HepG2 (cell line): Measurements from ENCODE around the gene TRIM31. TPM values are rescaled to one million over a fixed set of nuclear protein-coding genes. Genes with fewer than 3 reads are reported as not detected.

Experiments used
- ATF6 ChIP-seq: sonication (generic); formaldehyde crosslinking; conservative IDR thresholded peaks from 2 replicates; pipeline ENCODE4 v1.4.0; 2020; ENCODE audit warnings: missing genetic modification reagents
- ATRX ChIP-seq: sonication (generic); formaldehyde crosslinking; IDR thresholded peaks from 2 replicates; pipeline ENCODE4 v1.4.0; 2020; ENCODE audit warnings: missing genetic modification reagents, borderline replicate concordance
- DRAP1 ChIP-seq: IDR thresholded peaks from 2 replicates; pipeline ENCODE4 v1.6.1; 2016; ENCODE audit warnings: missing genetic modification reagents, missing compliant biosample characterization
- FOXK1 ChIP-seq: sonication (generic); formaldehyde crosslinking; IDR thresholded peaks from 2 replicates; pipeline ENCODE4 v1.4.0; 2020; ENCODE audit warnings: low read depth, missing genetic modification reagents, borderline replicate concordance
- HNF4G ChIP-seq, 2 experiments: sonication (generic) in 1 of 2; formaldehyde crosslinking in 1 of 2; IDR thresholded peaks; 2 replicates each; pipeline versions ENCODE4 v1.4.0 to v1.6.1; 2011 to 2020; ENCODE audit warnings: borderline replicate concordance in 2 of 2, low read depth in 2 of 2, mild to moderate bottlenecking in 2 of 2, low read length in 1 of 2, missing genetic modification reagents in 1 of 2, moderate library complexity in 1 of 2
- KLF6 ChIP-seq: IDR thresholded peaks from 2 replicates; pipeline ENCODE4 v1.8.0; 2016; ENCODE audit warnings: missing biosample characterization, missing genetic modification reagents
- NCOR1 ChIP-seq: fragments of 200-600 bp; sonication (generic); IDR thresholded peaks from 2 replicates; pipeline ENCODE4 v1.7.0; 2017; ENCODE audit warnings: antibody characterized with exemption, low read length, borderline replicate concordance
- NFAT5 ChIP-seq: sonication (generic); formaldehyde crosslinking; IDR thresholded peaks from 2 replicates; pipeline ENCODE4 v1.4.0; 2020; ENCODE audit warnings: missing genetic modification reagents
- NR3C1 ChIP-seq: sonication (generic); formaldehyde crosslinking; IDR thresholded peaks from 2 replicates; pipeline ENCODE4 v1.4.0; 2020; ENCODE audit warnings: missing genetic modification reagents
- ZBTB14 ChIP-seq: sonication (generic); formaldehyde crosslinking; IDR thresholded peaks from 2 replicates; pipeline ENCODE4 v1.4.0; 2020; ENCODE audit warnings: missing genetic modification reagents
- ZFP62 ChIP-seq: sonication (generic); formaldehyde crosslinking; IDR thresholded peaks from 2 replicates; pipeline ENCODE4 v1.4.0; 2020; ENCODE audit warnings: missing genetic modification reagents
- ZFY ChIP-seq: sonication (generic); formaldehyde crosslinking; IDR thresholded peaks from 2 replicates; pipeline ENCODE4 v1.4.0; 2020; ENCODE audit warnings: missing genetic modification reagents
- ZMYM4 ChIP-seq: sonication (generic); formaldehyde crosslinking; IDR thresholded peaks from 2 replicates; pipeline ENCODE4 v1.8.1; 2023; ENCODE audit warnings: mild to moderate bottlenecking, missing genetic modification reagents
- ZNF256 ChIP-seq: sonication (generic); formaldehyde crosslinking; conservative IDR thresholded peaks from 2 replicates; pipeline ENCODE4 v1.4.0; 2020; ENCODE audit warnings: missing genetic modification reagents
- ZNF264 ChIP-seq: sonication (generic); formaldehyde crosslinking; IDR thresholded peaks from 2 replicates; pipeline ENCODE4 v1.4.0; 2020; ENCODE audit warnings: missing genetic modification reagents
- ZNF274 ChIP-seq: sonication (generic); formaldehyde crosslinking; IDR thresholded peaks from 2 replicates; pipeline ENCODE4 v1.5.1; 2020; ENCODE audit warnings: mild to moderate bottlenecking, missing genetic modification reagents
- ZNF432 ChIP-seq: sonication (generic); formaldehyde crosslinking; IDR thresholded peaks from 2 replicates; pipeline ENCODE4 v1.5.0; 2020; ENCODE audit warnings: missing genetic modification reagents, mild to moderate bottlenecking, borderline replicate concordance
- ZNF552 ChIP-seq: sonication (generic); formaldehyde crosslinking; IDR thresholded peaks from 2 replicates; pipeline ENCODE4 v1.9.0; 2022; ENCODE audit warnings: missing genetic modification reagents, mild to moderate bottlenecking, borderline replicate concordance
- ZNF737 ChIP-seq: sonication (generic); formaldehyde crosslinking; IDR thresholded peaks from 2 replicates; pipeline ENCODE4 v1.5.0; 2020; ENCODE audit warnings: missing genetic modification reagents, mild to moderate bottlenecking, borderline replicate concordance
- ZNF878 ChIP-seq: sonication (generic); formaldehyde crosslinking; IDR thresholded peaks from 2 replicates; pipeline ENCODE4 v1.8.1; 2023; ENCODE audit warnings: mild to moderate bottlenecking, missing genetic modification reagents, moderate library complexity
- ZNF879 ChIP-seq: sonication (generic); formaldehyde crosslinking; IDR thresholded peaks from 2 replicates; pipeline ENCODE4 v1.8.1; 2023; ENCODE audit warnings: missing genetic modification reagents
- polyA plus RNA-seq, 8 experiments: library from polyadenylated mRNA; depleted of rRNA in 3 of 8; stranded (reverse) in 7 of 8; unstranded in 1 of 8; fragments of >200 nt; fragmentation: Illumina TruSeq in 4 of 8; extraction: Trizol in 4 of 8; gene quantifications; 2 replicates each; pipeline versions ENCODE4 v1.2.1 to v1.2.3, GENCODE V29; 2011 to 2016; ENCODE audit warnings: low read depth in 4 of 8, missing spikeins in 1 of 8, mixed read lengths in 1 of 8; ENCODE audit not compliant: insufficient read depth in 1 of 8
- total RNA-seq, 5 experiments: library from RNA; depleted of rRNA; stranded (reverse); fragments of >200 nt; fragmentation: Illumina TruSeq; extraction: Trizol; gene quantifications; 2 replicates each; pipeline ENCODE4 v1.2.3, GENCODE V29; 2016; ENCODE audit warnings: low read depth in 1 of 5

TRIM31 gene
- total and polyA plus RNA-seq, 2 of the 13 experiments (the other 11 are each of a cell fraction or from before 2014, with no cell fraction given), result 0.13 to 0.51 TPM

GRCh38 chr6:30075094-30075789 lies 37.6 kb downstream of the TRIM31 start, which contains the start of gene RNF39 (continued):
- TF ChIP-seq HNF4G (IDR thresholded peaks at IDR 0.05; ENCODE audit: borderline replicate concordance, low read depth, low read length) (no peak), HNF4G (CRISPR knock-in tag; IDR thresholded peaks at IDR 0.05; ENCODE audit: borderline replicate concordance, low read depth) (no peak), ATRX (CRISPR knock-in tag) (no peak), DRAP1 (peak; percentile 87; the same call in 1 of the 2 replicates), ZNF264 (CRISPR knock-in tag) (0 out of 2 replicates have a peak, but pooled peaks have one; percentile 20), NCOR1 (no peak), ZNF552 (no peak; the same call in 1 of the 2 replicates), ZNF878 (CRISPR knock-in tag) (0 out of 2 replicates have a peak, but pooled peaks have one; percentile 17), ZNF256 (CRISPR knock-in tag) (no peak), ATF6 (CRISPR knock-in tag) (no peak), ZMYM4 (no peak), ZNF737 (CRISPR knock-in tag) (no peak), KLF6 (CRISPR knock-in tag) (no peak), FOXK1 (CRISPR knock-in tag) (no peak), ZBTB14 (CRISPR knock-in tag) (no peak), ZFY (CRISPR knock-in tag) (peak; percentile 63), ZFP62 (CRISPR knock-in tag) (0 out of 2 replicates have a peak, but pooled peaks have one; percentile 15), ZNF432 (no peak), ZNF274 (CRISPR knock-in tag) (no peak), ZNF879 (CRISPR knock-in tag) (no peak), NR3C1 (no peak), NFAT5 (CRISPR knock-in tag) (no peak)
